DOHH2 (cell line): ENCODE data around the gene THAP12.

Experiments used
- H3F3A ChIP-seq: fragments of 200-600 bp; sonication (generic), shearing (Covaris generic); 2 replicates; pipeline ENCODE4 v1.6.0; 2016; ENCODE audit warnings: antibody characterized with exemption, mild to moderate bottlenecking; ENCODE audit not compliant: control insufficient read depth, insufficient read depth
- H3K27ac ChIP-seq: fragments of 200-600 bp; sonication (generic); 2 replicates; pipeline ENCODE4 v1.5.1; 2014; ENCODE audit warnings: low read depth, mild to moderate bottlenecking, low read length, moderate library complexity
- H3K27me3 ChIP-seq: fragments of 200-600 bp; sonication (generic); 2 replicates; pipeline ENCODE4 v1.6.1; 2014; ENCODE audit warnings: mild to moderate bottlenecking, low read length, mixed read lengths; ENCODE audit not compliant: control insufficient read depth
- H3K36me3 ChIP-seq: fragments of 200-600 bp; sonication (generic); 2 replicates; pipeline ENCODE4 v1.6.1; 2014; ENCODE audit warnings: mild to moderate bottlenecking, low read length, moderate library complexity, mixed read lengths; ENCODE audit not compliant: control insufficient read depth
- H3K4me1 ChIP-seq: fragments of 200-600 bp; sonication (generic); 2 replicates; pipeline ENCODE4 v1.6.1; 2014; ENCODE audit warnings: mild to moderate bottlenecking, low read length, mixed read lengths; ENCODE audit not compliant: control insufficient read depth
- H3K4me2 ChIP-seq: fragments of 200-600 bp; sonication (generic); 2 replicates; pipeline ENCODE4 v1.6.0; 2014; ENCODE audit warnings: mild to moderate bottlenecking, low read length, moderate library complexity
- H3K4me3 ChIP-seq: fragments of 200-600 bp; sonication (generic); 2 replicates; pipeline ENCODE4 v1.5.1; 2014; ENCODE audit warnings: mild to moderate bottlenecking, low read length, mixed read lengths
- H3K79me2 ChIP-seq: fragments of 200-600 bp; sonication (generic); 2 replicates; pipeline ENCODE4 v1.6.1; 2014; ENCODE audit warnings: mild to moderate bottlenecking, low read length, mixed read lengths; ENCODE audit not compliant: control insufficient read depth
- H3K9me2 ChIP-seq: fragments of 200-600 bp; sonication (generic); replicated peaks from 2 replicates; pipeline ENCODE4 v1.6.1; 2014; ENCODE audit warnings: mild to moderate bottlenecking, low read length, mixed read lengths; ENCODE audit not compliant: control insufficient read depth
- H3K9me3 ChIP-seq: fragments of 200-600 bp; sonication (generic); 2 replicates; pipeline ENCODE4 v1.6.1; 2014; ENCODE audit warnings: antibody characterized with exemption, low read length, mixed read lengths; ENCODE audit not compliant: control insufficient read depth, insufficient read depth
- H4K20me1 ChIP-seq: fragments of 200-600 bp; sonication (generic); 2 replicates; pipeline ENCODE4 v1.6.0; 2014; ENCODE audit warnings: low read depth, mild to moderate bottlenecking, antibody characterized with exemption, low read length, moderate library complexity; ENCODE audit not compliant: control insufficient read depth, insufficient read depth
- EZH2phosphoT487 ChIP-seq: fragments of 200-600 bp; sonication (generic); IDR thresholded peaks from 2 replicates; pipeline ENCODE4 v1.6.1; 2017; ENCODE audit warnings: borderline replicate concordance, mild to moderate bottlenecking, antibody characterized with exemption, low read length, moderate library complexity, mixed read lengths
- TF ChIP-seq, protein P1 (sequence below): fragments of 200-600 bp; sonication (generic); IDR thresholded peaks from one replicate; pipeline ENCODE4 v1.5.1; 2014; ENCODE audit warnings: antibody characterized with exemption, mild to moderate bottlenecking, low read depth, low read length; ENCODE audit not compliant: poor library complexity, severe bottlenecking

THAP12 gene

DNA sequence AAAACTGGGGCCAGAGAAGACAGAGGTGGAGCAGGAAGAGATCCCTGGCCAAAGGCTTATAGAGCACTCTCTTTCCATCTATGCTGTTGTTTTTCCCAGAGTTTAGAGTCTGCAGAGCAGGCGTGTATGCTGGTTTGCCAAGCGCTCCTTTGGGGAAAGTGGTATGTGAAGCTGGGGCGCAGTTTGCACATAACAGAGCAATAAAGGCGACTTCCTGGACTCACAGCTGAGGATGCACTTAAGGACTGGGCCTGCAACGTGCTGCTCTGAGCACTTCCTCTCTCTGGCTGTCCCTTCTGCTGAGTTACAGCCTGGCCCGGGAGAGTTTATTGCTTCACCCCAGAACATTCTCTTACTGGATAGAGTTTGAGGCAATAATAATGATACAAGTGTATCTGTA is 41.7 kb downstream of the THAP12 start:
- no peaks in the 10 kb centered on the region for H3K79me2 ChIP-seq
- H3K4me1 ChIP-seq, result peaks cover 7% of the 10 kb centered on the region
- H3K36me3 ChIP-seq, result no peaks in the 10 kb centered on the region
- H3K4me3 ChIP-seq, result no peak overlapping the region
- no peaks in the 10 kb centered on the region for H3K9me2 ChIP-seq
- no peak overlapping the region for H3K4me2 ChIP-seq
- peaks cover 26% of the 10 kb centered on the region for H3K9me3 ChIP-seq
- no peaks in the 10 kb centered on the region for H3K27me3 ChIP-seq
- H3F3A ChIP-seq, result no peaks in the 10 kb centered on the region
- no peak overlapping the region for H3K27ac ChIP-seq
- no peak for TF ChIP-seq EZH2phosphoT487
- TF ChIP-seq, protein P1, sequence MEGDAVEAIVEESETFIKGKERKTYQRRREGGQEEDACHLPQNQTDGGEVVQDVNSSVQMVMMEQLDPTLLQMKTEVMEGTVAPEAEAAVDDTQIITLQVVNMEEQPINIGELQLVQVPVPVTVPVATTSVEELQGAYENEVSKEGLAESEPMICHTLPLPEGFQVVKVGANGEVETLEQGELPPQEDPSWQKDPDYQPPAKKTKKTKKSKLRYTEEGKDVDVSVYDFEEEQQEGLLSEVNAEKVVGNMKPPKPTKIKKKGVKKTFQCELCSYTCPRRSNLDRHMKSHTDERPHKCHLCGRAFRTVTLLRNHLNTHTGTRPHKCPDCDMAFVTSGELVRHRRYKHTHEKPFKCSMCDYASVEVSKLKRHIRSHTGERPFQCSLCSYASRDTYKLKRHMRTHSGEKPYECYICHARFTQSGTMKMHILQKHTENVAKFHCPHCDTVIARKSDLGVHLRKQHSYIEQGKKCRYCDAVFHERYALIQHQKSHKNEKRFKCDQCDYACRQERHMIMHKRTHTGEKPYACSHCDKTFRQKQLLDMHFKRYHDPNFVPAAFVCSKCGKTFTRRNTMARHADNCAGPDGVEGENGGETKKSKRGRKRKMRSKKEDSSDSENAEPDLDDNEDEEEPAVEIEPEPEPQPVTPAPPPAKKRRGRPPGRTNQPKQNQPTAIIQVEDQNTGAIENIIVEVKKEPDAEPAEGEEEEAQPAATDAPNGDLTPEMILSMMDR, result no peak
- no peaks in the 10 kb centered on the region; the same call in 1 of the 2 replicates for H4K20me1 ChIP-seq

DNA sequence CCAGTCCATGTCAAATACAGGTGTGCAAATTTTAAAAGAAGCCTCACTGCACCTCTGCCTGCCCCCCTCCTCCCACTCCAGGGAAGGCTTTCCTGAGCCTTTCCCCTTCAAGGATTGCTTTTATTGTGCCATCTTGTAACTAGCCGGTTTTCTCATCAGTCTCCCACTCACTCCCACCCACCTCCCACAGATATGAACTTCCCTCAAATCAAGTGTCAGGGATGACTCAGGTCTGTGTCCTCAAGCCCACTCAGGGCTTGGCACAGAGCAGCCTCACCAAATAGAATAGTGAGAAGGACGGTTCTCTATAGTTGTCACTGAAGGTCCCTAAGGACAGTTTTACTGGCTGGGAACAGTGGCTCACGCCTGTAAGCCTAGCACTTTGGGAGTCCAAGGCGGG is 43.0 kb downstream of the THAP12 start:
- Histone ChIP-seq H3K79me2 (no peaks in the 10 kb centered on the region), H3K4me2 (no peak overlapping the region), H4K20me1 (no peaks in the 10 kb centered on the region; the same call in 1 of the 2 replicates), H3K9me2 (no peaks in the 10 kb centered on the region), H3K27ac (no peak overlapping the region), H3K4me1 (peaks cover 7% of the 10 kb centered on the region), H3K4me3 (no peak overlapping the region), H3K9me3 (peaks cover 30% of the 10 kb centered on the region), H3K27me3 (no peaks in the 10 kb centered on the region), H3F3A (no peaks in the 10 kb centered on the region), H3K36me3 (no peaks in the 10 kb centered on the region)
- TF ChIP-seq, protein P1, result no peak
- TF ChIP-seq EZH2phosphoT487, result no peak

DNA sequence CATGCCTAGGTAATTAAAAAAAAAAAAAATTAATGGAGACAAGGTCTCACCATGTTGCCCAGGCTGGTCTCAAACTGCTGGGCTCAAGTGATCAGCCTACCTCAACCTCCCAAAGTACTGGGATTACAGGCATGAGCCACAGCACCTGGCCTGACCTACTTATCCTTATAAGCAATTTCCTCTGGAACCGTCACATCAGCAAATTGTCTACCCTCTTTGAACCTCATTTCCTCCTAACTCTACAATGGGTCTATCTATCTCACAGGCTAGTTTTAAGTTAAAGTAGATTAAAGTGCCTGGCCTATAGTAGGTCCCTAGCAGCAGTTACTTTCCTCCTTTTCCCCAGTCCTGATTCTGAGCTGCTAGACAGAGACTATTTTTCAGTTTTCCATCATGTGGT is 43.5 kb downstream of the THAP12 start:
- Histone ChIP-seq H3K27ac (no peak overlapping the region), H3K9me3 (peaks cover 30% of the 10 kb centered on the region), H3K79me2 (no peaks in the 10 kb centered on the region), H3K27me3 (no peaks in the 10 kb centered on the region), H3F3A (no peaks in the 10 kb centered on the region), H3K36me3 (no peaks in the 10 kb centered on the region), H4K20me1 (no peaks in the 10 kb centered on the region; the same call in 1 of the 2 replicates), H3K4me2 (no peak overlapping the region), H3K4me1 (peaks cover 7% of the 10 kb centered on the region), H3K4me3 (no peak overlapping the region), H3K9me2 (no peaks in the 10 kb centered on the region)
- TF ChIP-seq, protein P1, result no peak
- no peak for TF ChIP-seq EZH2phosphoT487
